Ovary (tissue), 3 donors: ENCODE measurements around the gene GPR34.

ENCODE experiments used
- POLR2A ChIP-seq: fragments of 450-650 bp; IDR thresholded peaks from one replicate; pipeline ENCODE4 v1.6.1; 2017; ENCODE audit warnings: antibody characterized with exemption, mild to moderate bottlenecking, moderate library complexity
- TF ChIP-seq, protein P1 (sequence below), 3 donors: fragments of 450-650 bp in 2 of 3; fragments of 200-600 bp in 1 of 3; IDR thresholded peaks; one replicate each; pipeline versions ENCODE4 v1.5.1 to v1.8.0; 2016 to 2022; ENCODE audit warnings: antibody characterized with exemption in 3 of 3, mild to moderate bottlenecking in 1 of 3
- donor health status: DM: no; HTN: no; CAD: no.

DNA sequence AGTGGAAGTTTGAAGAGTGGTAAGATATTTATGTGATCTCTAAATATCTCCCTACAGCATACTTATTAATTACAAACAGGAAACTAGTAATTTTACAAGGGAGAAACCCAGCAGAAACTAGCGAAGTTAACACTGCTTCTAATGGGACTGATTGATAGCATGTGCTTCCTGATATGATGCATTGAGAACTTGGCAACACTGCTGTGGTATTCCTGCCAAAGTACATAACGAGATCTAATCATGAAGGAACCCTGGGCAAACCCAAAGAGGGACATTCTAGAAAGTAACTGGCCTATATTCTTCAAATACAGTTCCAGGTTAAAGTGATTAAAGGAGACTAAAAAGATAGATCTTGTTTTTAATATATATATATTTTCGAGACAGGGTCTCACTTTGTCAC is 4.6 kb upstream of the GPR34 start:
- TF ChIP-seq, protein P1, sequence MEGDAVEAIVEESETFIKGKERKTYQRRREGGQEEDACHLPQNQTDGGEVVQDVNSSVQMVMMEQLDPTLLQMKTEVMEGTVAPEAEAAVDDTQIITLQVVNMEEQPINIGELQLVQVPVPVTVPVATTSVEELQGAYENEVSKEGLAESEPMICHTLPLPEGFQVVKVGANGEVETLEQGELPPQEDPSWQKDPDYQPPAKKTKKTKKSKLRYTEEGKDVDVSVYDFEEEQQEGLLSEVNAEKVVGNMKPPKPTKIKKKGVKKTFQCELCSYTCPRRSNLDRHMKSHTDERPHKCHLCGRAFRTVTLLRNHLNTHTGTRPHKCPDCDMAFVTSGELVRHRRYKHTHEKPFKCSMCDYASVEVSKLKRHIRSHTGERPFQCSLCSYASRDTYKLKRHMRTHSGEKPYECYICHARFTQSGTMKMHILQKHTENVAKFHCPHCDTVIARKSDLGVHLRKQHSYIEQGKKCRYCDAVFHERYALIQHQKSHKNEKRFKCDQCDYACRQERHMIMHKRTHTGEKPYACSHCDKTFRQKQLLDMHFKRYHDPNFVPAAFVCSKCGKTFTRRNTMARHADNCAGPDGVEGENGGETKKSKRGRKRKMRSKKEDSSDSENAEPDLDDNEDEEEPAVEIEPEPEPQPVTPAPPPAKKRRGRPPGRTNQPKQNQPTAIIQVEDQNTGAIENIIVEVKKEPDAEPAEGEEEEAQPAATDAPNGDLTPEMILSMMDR (IDR thresholded peaks at IDR 0.05): no peak
- TF ChIP-seq POLR2A: no peak
